ENCODE results near the gene SPINK9. TPM values are rescaled to one million over a fixed set of nuclear protein-coding genes. Genes with fewer than 3 reads are reported as not detected.

The SPINK9 gene
- polyA plus RNA-seq, 2 of the 4 experiments (the other 2 are of a cell fraction): not detected

- no peaks in the 10 kb centered on the region for H3K4me1 ChIP-seq
- POLR2A ChIA-PET: no interaction called here
- no peak overlapping the region for H3K27ac ChIP-seq
- FAIRE-seq (peak; percentile 43), ATAC-seq (peak; percentile 95 to 99), DNase-seq (ENCODE audit: low read depth in 1 of 2, low spot score in 1 of 2) (peak; percentile 24 to 67)
- WGBS (ENCODE audit: missing lambda C conversion rate): 4% methylated on average over 3 of the region's 3 CpGs
- CTCF ChIA-PET: interaction anchor here (0.6 to 2.9 kb wide), 28 partner anchors 8 to 1025 kb away, joined by 3 to 15 read pairs (median 4); partner anchors contain the start of gene FBXO38
- H3K4me2 ChIP-seq: no peak overlapping the region
- H3K4me3 ChIP-seq: no peak overlapping the region
- H3K9me3 ChIP-seq: no peaks in the 10 kb centered on the region
- TF ChIP-seq RARB (CRISPR knock-in tag; IDR thresholded peaks at IDR 0.05): no peak
- TF ChIP-seq TP53 (CRISPR knock-in tag; IDR thresholded peaks at IDR 0.05): no peak
- no peak for TF ChIP-seq HOXB13 (CRISPR knock-in tag; IDR thresholded peaks at IDR 0.05; ENCODE audit: low read depth)
- TF ChIP-seq HES2 (IDR thresholded peaks at IDR 0.05): no peak
- peak; percentile 61 for TF ChIP-seq SMC3 (IDR thresholded peaks at IDR 0.05)
- no peak for TF ChIP-seq KDM5A (IDR thresholded peaks at IDR 0.05)
- TF ChIP-seq RFX5 (IDR thresholded peaks at IDR 0.05): no peak
- no peak for TF ChIP-seq ELK1 (IDR thresholded peaks at IDR 0.05; ENCODE audit: low read depth, low read length)
- TF ChIP-seq SREBF2 (IDR thresholded peaks at IDR 0.05): no peak
- TF ChIP-seq CTCF (IDR thresholded peaks at IDR 0.05): peak; percentile 58
- TF ChIP-seq ZC3H11A (IDR thresholded peaks at IDR 0.05): no peak
- TF ChIP-seq EP300 (IDR thresholded peaks at IDR 0.05): no peak
- peak; percentile 53 to 69; a peak in 4 of 5 replicates for TF ChIP-seq RAD21 (conservative IDR thresholded peaks at IDR 0.05 in 1 of 2, IDR thresholded peaks at IDR 0.05 in 1 of 2)
- TF ChIP-seq USF2 (IDR thresholded peaks at IDR 0.05): peak; percentile 16; the same call in 1 of the 2 replicates
- TF ChIP-seq ESRRA (IDR thresholded peaks at IDR 0.05; ENCODE audit: borderline replicate concordance, low read length): no peak
- no peak for TF ChIP-seq GATA3 (IDR thresholded peaks at IDR 0.05; ENCODE audit: borderline replicate concordance)
- TF ChIP-seq BCL3 (IDR thresholded peaks at IDR 0.05): no peak
These were observed 39.5 kb downstream of the SPINK9 start for GRCh38 chr5:148374690-148375360.

GRCh38 chr5:148376198-148376597 is 40.8 kb downstream of the SPINK9 start:
- ATAC-seq (no peak), FAIRE-seq (no peak), DNase-seq (ENCODE audit: low read depth in 1 of 2, low spot score in 1 of 2) (no peak)
- POLR2A ChIA-PET: no interaction called here
- WGBS (ENCODE audit: missing lambda C conversion rate): 44% methylated on average over 4 of the region's 4 CpGs
- no peak for TF ChIP-seq ZFP36 (IDR thresholded peaks at IDR 0.05; ENCODE audit: borderline replicate concordance, partially characterized antibody)
- TF ChIP-seq MAX (IDR thresholded peaks at IDR 0.05): no peak
- no peak for TF ChIP-seq RCOR1 (IDR thresholded peaks at IDR 0.05; ENCODE audit: low read depth, low read length)
- no peak for TF ChIP-seq RAD21 (conservative IDR thresholded peaks at IDR 0.05 in 1 of 2, IDR thresholded peaks at IDR 0.05 in 1 of 2)
- H3K4me2 ChIP-seq: no peak overlapping the region
- H3K4me3 ChIP-seq: no peak overlapping the region
- CTCF ChIA-PET: interaction anchor here (2.0 to 2.9 kb wide), 2 partner anchors 57 to 197 kb away, joined by 4 to 15 read pairs; no protein-coding TSS in a partner anchor
- H3K9me3 ChIP-seq: no peaks in the 10 kb centered on the region
- H3K27ac ChIP-seq: no peak overlapping the region
- no peaks in the 10 kb centered on the region for H3K4me1 ChIP-seq

Data from A549 (cell line).